Liver (tissue), 3 donors: ENCODE results near the gene MOV10.

Experiments
- GABPA ChIP-seq, 2 donors: IDR thresholded peaks in 1 of 2; conservative IDR thresholded peaks in 1 of 2; 2 replicates each; pipeline ENCODE4 v1.6.1; 2016; ENCODE audit warnings: antibody characterized with exemption in 2 of 2, mild to moderate bottlenecking in 1 of 2, moderate library complexity in 1 of 2
- HNF4A ChIP-seq, 2 donors: conservative IDR thresholded peaks; 2 replicates each; pipeline ENCODE4 v1.6.1; 2016; ENCODE audit warnings: antibody characterized with exemption in 2 of 2, mild to moderate bottlenecking in 2 of 2
- RAD21 ChIP-seq, 2 donors: IDR thresholded peaks; 2 replicates each; pipeline ENCODE4 v1.6.1; 2016; ENCODE audit warnings: antibody characterized with exemption in 2 of 2, mild to moderate bottlenecking in 2 of 2
- TAF1 ChIP-seq: conservative IDR thresholded peaks from 2 replicates; pipeline ENCODE4 v1.6.1; 2016; ENCODE audit warnings: antibody characterized with exemption, mild to moderate bottlenecking
- YY1 ChIP-seq: IDR thresholded peaks from 2 replicates; pipeline ENCODE4 v1.6.1; 2016; ENCODE audit warnings: antibody characterized with exemption, mild to moderate bottlenecking
- TF ChIP-seq, protein P1 (sequence below): fragments of 150-350 bp; IDR thresholded peaks from 2 replicates; pipeline ENCODE4 v1.5.1; 2017; ENCODE audit warnings: improper control_type of control experiment, low read depth, low read length; ENCODE audit not compliant: missing input control
- TF ChIP-seq, protein P2 (sequence below): IDR thresholded peaks from 2 replicates; pipeline ENCODE4 v1.6.1; 2016; ENCODE audit warnings: antibody characterized with exemption
- TF ChIP-seq, protein P3 (sequence below): IDR thresholded peaks from 2 replicates; pipeline ENCODE4 v1.6.1; 2016; ENCODE audit warnings: antibody characterized with exemption, mild to moderate bottlenecking
- TF ChIP-seq, protein P4 (sequence below): IDR thresholded peaks from 2 replicates; pipeline ENCODE4 v1.6.1; 2016; ENCODE audit warnings: antibody characterized with exemption
- donor health status: healthy.
- donor health status: healthy.

DNA sequence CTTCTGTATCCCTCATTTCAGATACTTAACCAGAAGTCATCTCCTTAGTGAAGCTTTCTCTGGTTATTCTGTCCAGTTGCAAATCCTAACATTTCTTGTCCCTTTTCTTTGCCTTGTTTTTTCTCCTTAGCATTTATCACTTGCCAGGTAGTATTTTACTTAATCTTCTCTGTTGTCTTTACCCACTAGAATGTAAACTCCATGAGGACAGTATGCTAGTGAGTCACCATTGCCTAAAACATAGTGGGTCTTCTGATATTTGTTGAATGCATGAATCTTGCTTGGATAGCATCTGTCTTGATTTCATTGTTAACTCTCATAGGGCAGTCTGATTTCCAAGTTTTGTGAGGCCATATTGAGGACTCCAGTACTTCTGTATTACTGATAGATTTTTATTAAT is 45.2 kb upstream of the MOV10 start:
- TF ChIP-seq, protein P1, sequence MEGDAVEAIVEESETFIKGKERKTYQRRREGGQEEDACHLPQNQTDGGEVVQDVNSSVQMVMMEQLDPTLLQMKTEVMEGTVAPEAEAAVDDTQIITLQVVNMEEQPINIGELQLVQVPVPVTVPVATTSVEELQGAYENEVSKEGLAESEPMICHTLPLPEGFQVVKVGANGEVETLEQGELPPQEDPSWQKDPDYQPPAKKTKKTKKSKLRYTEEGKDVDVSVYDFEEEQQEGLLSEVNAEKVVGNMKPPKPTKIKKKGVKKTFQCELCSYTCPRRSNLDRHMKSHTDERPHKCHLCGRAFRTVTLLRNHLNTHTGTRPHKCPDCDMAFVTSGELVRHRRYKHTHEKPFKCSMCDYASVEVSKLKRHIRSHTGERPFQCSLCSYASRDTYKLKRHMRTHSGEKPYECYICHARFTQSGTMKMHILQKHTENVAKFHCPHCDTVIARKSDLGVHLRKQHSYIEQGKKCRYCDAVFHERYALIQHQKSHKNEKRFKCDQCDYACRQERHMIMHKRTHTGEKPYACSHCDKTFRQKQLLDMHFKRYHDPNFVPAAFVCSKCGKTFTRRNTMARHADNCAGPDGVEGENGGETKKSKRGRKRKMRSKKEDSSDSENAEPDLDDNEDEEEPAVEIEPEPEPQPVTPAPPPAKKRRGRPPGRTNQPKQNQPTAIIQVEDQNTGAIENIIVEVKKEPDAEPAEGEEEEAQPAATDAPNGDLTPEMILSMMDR = no peak
- TF ChIP-seq, protein P2, sequence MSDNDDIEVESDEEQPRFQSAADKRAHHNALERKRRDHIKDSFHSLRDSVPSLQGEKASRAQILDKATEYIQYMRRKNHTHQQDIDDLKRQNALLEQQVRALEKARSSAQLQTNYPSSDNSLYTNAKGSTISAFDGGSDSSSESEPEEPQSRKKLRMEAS = no peak
- TF ChIP-seq HNF4A (conservative IDR thresholded peaks at IDR 0.05) = no peak
- no peak for TF ChIP-seq RAD21 (IDR thresholded peaks at IDR 0.05)
- TF ChIP-seq TAF1 = no peak
- TF ChIP-seq, protein P3, sequence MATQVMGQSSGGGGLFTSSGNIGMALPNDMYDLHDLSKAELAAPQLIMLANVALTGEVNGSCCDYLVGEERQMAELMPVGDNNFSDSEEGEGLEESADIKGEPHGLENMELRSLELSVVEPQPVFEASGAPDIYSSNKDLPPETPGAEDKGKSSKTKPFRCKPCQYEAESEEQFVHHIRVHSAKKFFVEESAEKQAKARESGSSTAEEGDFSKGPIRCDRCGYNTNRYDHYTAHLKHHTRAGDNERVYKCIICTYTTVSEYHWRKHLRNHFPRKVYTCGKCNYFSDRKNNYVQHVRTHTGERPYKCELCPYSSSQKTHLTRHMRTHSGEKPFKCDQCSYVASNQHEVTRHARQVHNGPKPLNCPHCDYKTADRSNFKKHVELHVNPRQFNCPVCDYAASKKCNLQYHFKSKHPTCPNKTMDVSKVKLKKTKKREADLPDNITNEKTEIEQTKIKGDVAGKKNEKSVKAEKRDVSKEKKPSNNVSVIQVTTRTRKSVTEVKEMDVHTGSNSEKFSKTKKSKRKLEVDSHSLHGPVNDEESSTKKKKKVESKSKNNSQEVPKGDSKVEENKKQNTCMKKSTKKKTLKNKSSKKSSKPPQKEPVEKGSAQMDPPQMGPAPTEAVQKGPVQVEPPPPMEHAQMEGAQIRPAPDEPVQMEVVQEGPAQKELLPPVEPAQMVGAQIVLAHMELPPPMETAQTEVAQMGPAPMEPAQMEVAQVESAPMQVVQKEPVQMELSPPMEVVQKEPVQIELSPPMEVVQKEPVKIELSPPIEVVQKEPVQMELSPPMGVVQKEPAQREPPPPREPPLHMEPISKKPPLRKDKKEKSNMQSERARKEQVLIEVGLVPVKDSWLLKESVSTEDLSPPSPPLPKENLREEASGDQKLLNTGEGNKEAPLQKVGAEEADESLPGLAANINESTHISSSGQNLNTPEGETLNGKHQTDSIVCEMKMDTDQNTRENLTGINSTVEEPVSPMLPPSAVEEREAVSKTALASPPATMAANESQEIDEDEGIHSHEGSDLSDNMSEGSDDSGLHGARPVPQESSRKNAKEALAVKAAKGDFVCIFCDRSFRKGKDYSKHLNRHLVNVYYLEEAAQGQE = no peak
- no peak for TF ChIP-seq YY1
- TF ChIP-seq, protein P4, sequence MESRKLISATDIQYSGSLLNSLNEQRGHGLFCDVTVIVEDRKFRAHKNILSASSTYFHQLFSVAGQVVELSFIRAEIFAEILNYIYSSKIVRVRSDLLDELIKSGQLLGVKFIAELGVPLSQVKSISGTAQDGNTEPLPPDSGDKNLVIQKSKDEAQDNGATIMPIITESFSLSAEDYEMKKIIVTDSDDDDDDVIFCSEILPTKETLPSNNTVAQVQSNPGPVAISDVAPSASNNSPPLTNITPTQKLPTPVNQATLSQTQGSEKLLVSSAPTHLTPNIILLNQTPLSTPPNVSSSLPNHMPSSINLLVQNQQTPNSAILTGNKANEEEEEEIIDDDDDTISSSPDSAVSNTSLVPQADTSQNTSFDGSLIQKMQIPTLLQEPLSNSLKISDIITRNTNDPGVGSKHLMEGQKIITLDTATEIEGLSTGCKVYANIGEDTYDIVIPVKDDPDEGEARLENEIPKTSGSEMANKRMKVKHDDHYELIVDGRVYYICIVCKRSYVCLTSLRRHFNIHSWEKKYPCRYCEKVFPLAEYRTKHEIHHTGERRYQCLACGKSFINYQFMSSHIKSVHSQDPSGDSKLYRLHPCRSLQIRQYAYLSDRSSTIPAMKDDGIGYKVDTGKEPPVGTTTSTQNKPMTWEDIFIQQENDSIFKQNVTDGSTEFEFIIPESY = no peak
- TF ChIP-seq GABPA (IDR thresholded peaks at IDR 0.05 in 1 of 2, conservative IDR thresholded peaks at IDR 0.05 in 1 of 2) = no peak
